Common myeloid progenitor, CD34-positive (primary cell): ENCODE data around the gene ZCCHC2.

ENCODE experiments used
- CTCF ChIA-PET: fragments of 350-600 bp; sonication (Branson Sonifier 250); formaldehyde crosslinking; loops from one replicate; lab custom pipeline; 2021; ENCODE audit warnings: antibody characterized with exemption; lab: Charles Lee
- POLR2A ChIA-PET: fragments of 350-600 bp; sonication (Branson Sonifier 250); formaldehyde crosslinking; loops from one replicate; lab custom pipeline; 2021; ENCODE audit warnings: antibody characterized with exemption; lab: Charles Lee
- DNase-seq, 3 donors: peaks; one replicate each; pipeline versions ENCODE4 v3.0.0 to v3.0.0-alpha.2; 2013
- H3K27ac ChIP-seq, 2 experiments: 1 replicate in 1 of 2; 2 replicates in 1 of 2; pipeline ENCODE4 v1.7.0; 2013; ENCODE audit warnings: inconsistent platforms in 2 of 2, low read length in 2 of 2, mild to moderate bottlenecking in 2 of 2, low read depth in 1 of 2, moderate library complexity in 1 of 2; ENCODE audit not compliant: severe bottlenecking in 2 of 2, insufficient read depth in 1 of 2, poor library complexity in 1 of 2
- H3K27me3 ChIP-seq, 5 experiments: replicated peaks in 2 of 5; 1 replicate in 3 of 5; 2 replicates in 2 of 5; pipeline versions ENCODE4 v1.6.1 to v1.7.0; 2013; ENCODE audit warnings: low read length in 4 of 5, mild to moderate bottlenecking in 2 of 5, moderate library complexity in 2 of 5, inconsistent platforms in 1 of 5; ENCODE audit not compliant: insufficient read depth in 5 of 5, control insufficient read depth in 4 of 5
- H3K36me3 ChIP-seq, 4 experiments: 1 replicate in 2 of 4; 2 replicates in 2 of 4; pipeline versions ENCODE4 v1.6.1 to v1.7.0; 2013; ENCODE audit warnings: low read length in 3 of 4, control low read depth in 1 of 4, mild to moderate bottlenecking in 1 of 4; ENCODE audit not compliant: control insufficient read depth in 4 of 4, insufficient read depth in 4 of 4
- H3K4me1 ChIP-seq, 4 experiments: 1 replicate in 3 of 4; 2 replicates in 1 of 4; pipeline versions ENCODE4 v1.6.1 to v1.7.1; 2013; ENCODE audit warnings: low read length in 3 of 4, mild to moderate bottlenecking in 3 of 4, control low read depth in 1 of 4, inconsistent platforms in 1 of 4, moderate library complexity in 1 of 4; ENCODE audit not compliant: control insufficient read depth in 4 of 4, insufficient read depth in 4 of 4; ENCODE audit errors: control extremely low read depth in 1 of 4
- H3K4me3 ChIP-seq, 7 experiments: 1 replicate in 4 of 7; 2 replicates in 3 of 7; pipeline versions ENCODE4 v1.5.1 to v1.7.0; 2013; ENCODE audit warnings: mild to moderate bottlenecking in 7 of 7, low read length in 6 of 7, moderate library complexity in 6 of 7, inconsistent platforms in 2 of 7, low read depth in 2 of 7, control low read depth in 1 of 7; ENCODE audit not compliant: insufficient read depth in 4 of 7, control insufficient read depth in 1 of 7; ENCODE audit errors: extremely low read depth in 1 of 7
- H3K9me3 ChIP-seq, 5 experiments: 1 replicate in 4 of 5; 2 replicates in 1 of 5; pipeline versions ENCODE4 v1.6.1 to v1.7.1; 2013; ENCODE audit warnings: low read length in 4 of 5, mild to moderate bottlenecking in 2 of 5, inconsistent platforms in 1 of 5, low read depth in 1 of 5, moderate library complexity in 1 of 5; ENCODE audit not compliant: control insufficient read depth in 4 of 5, insufficient read depth in 2 of 5; ENCODE audit errors: control extremely low read depth in 1 of 5
- WGBS: methylation state at CpG from one replicate; pipeline ENCODE4 v1.1.5; 2013; ENCODE audit not compliant: insufficient coverage; 5-methylcytosine and 5-hydroxymethylcytosine counted together

The ZCCHC2 gene

DNA sequence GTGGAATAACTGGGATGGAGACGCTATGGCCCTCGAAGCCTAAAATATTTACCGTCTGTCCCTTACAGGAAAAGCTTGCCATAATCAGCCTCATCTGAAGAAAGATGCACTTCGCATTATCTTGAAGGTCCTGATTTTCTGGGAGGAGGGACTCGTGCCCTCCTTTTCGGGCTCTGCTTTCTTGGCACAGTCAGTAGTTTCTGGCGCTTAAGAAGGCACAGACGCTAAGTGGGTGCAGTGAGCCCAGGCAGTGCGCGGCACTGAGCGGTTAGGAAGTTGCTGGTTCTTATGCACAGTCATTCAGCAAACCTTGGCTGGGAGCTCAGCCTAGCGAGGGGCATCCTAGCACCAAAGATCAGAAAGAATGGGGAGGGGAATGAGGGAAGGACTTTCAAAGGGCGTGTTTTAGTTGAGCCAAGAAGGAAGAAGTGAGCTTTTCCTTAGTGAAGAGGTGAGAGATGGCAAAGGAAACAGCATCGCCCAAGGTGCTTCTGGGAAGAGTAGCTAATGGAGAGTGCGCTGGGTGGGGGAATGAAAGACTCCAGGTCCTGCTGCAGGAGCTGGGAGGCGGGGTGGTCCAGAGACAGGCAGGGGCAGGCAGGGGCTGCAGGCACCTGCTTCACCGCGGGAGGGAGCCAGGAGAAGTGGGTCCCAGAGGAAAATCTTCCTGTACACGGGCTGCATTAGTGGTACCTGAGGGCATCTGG lies 64.1 kb downstream of the ZCCHC2 start:
- no peak overlapping the region for H3K4me3 ChIP-seq
- H3K36me3 ChIP-seq = peaks cover 0 to 3% (median 0%) of the 10 kb centered on the region in 4 experiments
- no peak overlapping the region for H3K27ac ChIP-seq
- WGBS = 96% methylated on average over 18 of the region's 19 CpGs
- H3K9me3 ChIP-seq = no peaks in the 10 kb centered on the region
- no peaks in the 10 kb centered on the region for H3K27me3 ChIP-seq
- peak in 2 of 3 donors; percentile 10 to 14 for DNase-seq
- CTCF ChIA-PET = interaction anchor here (0.6 to 4.6 kb wide), 27 partner anchors 9 to 755 kb away, joined by 3 to 34 read pairs (median 4); no protein-coding TSS in a partner anchor
- POLR2A ChIA-PET = no interaction called here
- peaks cover 0 to 22% (median 17%) of the 10 kb centered on the region in 4 experiments for H3K4me1 ChIP-seq

DNA sequence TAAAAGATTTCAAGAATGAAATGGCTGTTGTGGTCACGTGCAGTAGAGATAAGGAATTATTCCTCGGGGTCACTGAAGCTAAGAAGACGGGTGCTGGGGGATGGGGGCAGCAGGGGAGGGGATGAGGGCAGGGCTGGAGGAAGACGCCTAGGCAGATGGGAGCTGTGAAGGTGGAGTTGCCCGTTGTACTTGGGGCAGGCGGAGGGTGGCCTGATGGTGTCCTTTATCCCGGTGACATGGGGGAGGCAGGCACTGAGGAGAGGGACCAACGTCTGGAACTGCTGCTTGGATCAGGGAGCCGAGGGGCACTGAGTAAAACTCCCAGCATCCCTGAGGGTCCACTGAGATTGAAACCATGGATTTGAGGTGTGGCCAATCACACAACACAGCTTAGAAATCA lies 64.9 kb downstream of the ZCCHC2 start:
- CTCF ChIA-PET = interaction anchor here (0.9 to 4.6 kb wide), 12 partner anchors 10 to 398 kb away, joined by 3 to 34 read pairs (median 5); no protein-coding TSS in a partner anchor
- 95% methylated on average over 5 of the region's 9 CpGs for WGBS
- no peak overlapping the region for H3K4me3 ChIP-seq
- DNase-seq = no peak
- H3K9me3 ChIP-seq = peaks cover 0 to 2% (median 0%) of the 10 kb centered on the region in 5 experiments
- peaks cover 0 to 3% (median 0%) of the 10 kb centered on the region in 4 experiments for H3K36me3 ChIP-seq
- POLR2A ChIA-PET = no interaction called here
- H3K4me1 ChIP-seq = peaks cover 0 to 22% (median 17%) of the 10 kb centered on the region in 4 experiments
- no peaks in the 10 kb centered on the region for H3K27me3 ChIP-seq
- no peak overlapping the region for H3K27ac ChIP-seq

DNA sequence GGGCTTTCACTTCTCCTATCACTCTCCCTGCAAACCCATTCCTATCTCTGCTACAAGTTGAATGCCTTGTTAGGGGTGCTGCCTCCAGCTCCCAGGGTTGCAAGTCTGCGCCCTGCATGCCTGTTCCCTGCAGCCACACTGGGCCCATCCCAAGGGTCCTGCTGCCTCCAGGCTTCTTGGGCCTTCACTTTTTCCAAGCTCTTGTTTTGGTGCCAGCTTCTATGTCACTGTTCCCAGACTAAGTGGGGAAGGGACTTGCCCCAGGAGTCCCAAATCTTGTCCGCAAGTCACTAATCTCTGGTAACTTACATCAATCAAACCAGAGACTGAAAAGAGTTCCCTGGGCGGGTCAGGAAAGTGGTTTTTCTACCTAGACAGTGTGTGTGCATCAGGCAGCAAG lies 65.4 kb downstream of the ZCCHC2 start:
- Histone ChIP-seq H3K4me1 (peaks cover 0 to 22% (median 17%) of the 10 kb centered on the region in 4 experiments), H3K9me3 (peaks cover 0 to 7% (median 0%) of the 10 kb centered on the region in 5 experiments), H3K27me3 (no peaks in the 10 kb centered on the region), H3K27ac (no peak overlapping the region), H3K36me3 (peaks cover 0 to 3% (median 0%) of the 10 kb centered on the region in 4 experiments), H3K4me3 (no peak overlapping the region)
- ChIA-PET CTCF (interaction anchor here (1.4 to 4.6 kb wide), 6 partner anchors 10 to 393 kb away, joined by 4 to 34 read pairs (median 9); no protein-coding TSS in a partner anchor), POLR2A (no interaction called here)
- 96% methylated on average over 2 of the region's 3 CpGs for WGBS
- DNase-seq = no peak

DNA sequence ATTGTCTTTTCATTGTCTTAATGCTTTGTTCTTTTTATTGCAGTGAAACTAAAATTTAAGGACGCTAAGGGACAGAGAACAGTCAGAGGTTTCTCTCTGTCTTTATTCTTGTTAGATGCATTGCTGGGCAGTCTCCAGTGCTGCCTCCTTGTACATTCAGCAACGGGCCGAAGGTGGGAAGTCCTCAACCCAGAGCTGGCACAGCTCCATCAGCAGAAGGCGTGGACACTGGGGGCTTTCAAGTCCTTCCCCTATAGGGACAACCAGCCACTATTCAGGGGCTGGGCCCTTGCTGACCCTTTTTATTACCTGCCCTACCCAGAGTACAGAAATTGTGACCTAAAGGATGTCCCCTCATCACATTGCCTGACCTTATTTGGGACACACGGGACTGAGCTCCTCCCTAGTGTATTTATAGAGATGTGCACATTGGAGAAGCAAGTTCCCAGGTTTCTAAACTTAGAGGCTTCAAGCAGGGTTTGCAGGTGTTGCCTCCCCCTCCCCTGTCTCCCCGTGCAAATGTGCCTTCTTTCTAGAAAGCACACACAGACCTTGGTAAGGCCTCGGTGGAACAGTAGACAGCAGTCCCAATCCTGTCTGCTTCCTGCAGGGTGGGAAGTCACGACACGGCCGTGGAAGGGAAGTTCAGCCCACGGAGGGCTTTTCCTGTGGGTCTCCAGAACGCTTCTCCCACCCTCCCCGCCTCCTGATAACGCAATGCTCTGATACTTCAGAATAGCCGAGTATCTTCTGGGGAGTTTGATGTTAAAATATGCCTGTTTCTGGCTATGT lies 68.2 kb downstream of the ZCCHC2 start:
- Histone ChIP-seq H3K27ac (no peak overlapping the region), H3K4me3 (no peak overlapping the region), H3K36me3 (no peaks in the 10 kb centered on the region), H3K9me3 (peaks cover 0 to 7% (median 0%) of the 10 kb centered on the region in 5 experiments), H3K4me1 (peaks cover 0 to 8% (median 6%) of the 10 kb centered on the region in 4 experiments), H3K27me3 (peaks cover 0 to 13% (median 3%) of the 10 kb centered on the region in 5 experiments)
- no peak for DNase-seq
- 54% methylated on average over 13 of the region's 15 CpGs for WGBS
- ChIA-PET POLR2A (no interaction called here), CTCF (interaction anchor here (1.1 kb wide), 1 partner anchor 367 kb away, joined by 3 read pairs; no protein-coding TSS in a partner anchor)

DNA sequence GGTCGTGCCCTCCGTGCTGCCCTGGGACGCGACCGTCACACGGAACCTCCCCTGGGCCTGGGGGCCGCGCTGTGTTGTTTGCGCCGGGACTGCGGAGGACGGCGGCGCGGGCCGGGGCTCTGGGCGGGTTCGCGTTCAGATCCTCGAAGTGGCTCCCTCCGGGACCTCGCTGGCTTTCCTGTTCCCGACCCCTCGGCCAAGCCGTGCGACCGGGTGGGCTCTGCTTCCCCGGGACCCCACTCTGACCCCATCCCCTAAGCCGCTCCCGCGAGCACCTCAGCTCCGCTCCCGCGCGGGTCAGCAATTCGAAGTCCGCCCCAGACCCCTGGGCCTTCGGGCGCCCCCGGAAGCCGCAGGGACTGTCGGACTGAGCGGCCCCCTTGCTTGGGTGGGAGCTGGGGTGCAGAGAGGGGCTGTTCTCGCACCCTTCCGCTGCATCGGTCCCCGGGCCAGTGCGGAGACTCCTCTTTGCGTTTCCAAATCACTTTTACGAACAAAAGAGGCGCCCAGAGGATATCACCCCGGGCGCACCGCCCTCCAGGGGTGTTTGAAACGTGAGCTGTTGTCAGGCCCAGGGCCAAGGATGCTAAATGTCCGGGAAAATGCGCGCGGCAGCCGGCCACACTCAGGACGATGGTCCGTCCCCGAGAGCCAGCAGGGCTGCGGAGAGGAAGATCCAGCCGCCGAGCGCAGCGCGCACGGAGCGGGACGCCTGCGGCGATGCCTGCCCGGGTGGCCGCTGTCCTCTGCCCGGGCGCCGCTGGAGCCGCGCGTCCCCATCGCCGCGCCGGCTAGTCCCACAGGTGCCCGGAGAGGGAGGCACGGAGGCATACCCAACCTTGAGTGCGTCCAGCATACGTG lies 73.5 kb downstream of the ZCCHC2 start:
- CTCF ChIA-PET = interaction anchor here (0.8 to 2.8 kb wide), 2 partner anchors 10 to 12 kb away, joined by 3 to 13 read pairs; no protein-coding TSS in a partner anchor
- peaks cover 0 to 13% (median 0%) of the 10 kb centered on the region in 5 experiments for H3K9me3 ChIP-seq
- POLR2A ChIA-PET = no interaction called here
- H3K27me3 ChIP-seq = peaks cover 0 to 41% (median 14%) of the 10 kb centered on the region in 5 experiments
- peaks cover 0 to 15% (median 13%) of the 10 kb centered on the region in 4 experiments for H3K4me1 ChIP-seq
- 3% methylated on average over 55 of the region's 90 CpGs for WGBS
- H3K36me3 ChIP-seq = no peaks in the 10 kb centered on the region
- H3K4me3 ChIP-seq = peak overlapping the region; percentile 43 to 71 (median 58)
- peak in 2 of 3 donors; percentile 33 to 54 for DNase-seq
- H3K27ac ChIP-seq = no peak overlapping the region

DNA sequence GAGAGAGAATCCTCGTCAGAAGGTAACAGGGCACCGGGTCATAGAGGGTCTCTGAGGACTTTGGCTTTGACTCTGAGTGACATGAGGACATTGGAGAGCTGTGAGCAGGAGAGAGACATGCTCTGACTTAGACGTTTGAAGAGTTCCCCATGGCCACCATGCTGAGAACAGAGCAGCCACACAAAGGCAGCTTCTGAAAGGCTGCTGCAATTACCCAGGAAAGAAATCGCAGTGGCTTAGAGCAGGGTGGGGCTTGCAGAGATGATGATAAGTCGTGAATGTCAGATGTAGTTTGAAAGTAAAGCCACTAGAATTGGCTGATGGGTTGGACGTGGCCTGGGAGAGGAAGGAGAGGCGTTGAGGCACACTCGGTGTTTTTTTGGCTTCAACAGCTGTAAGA lies 79.0 kb downstream of the ZCCHC2 start:
- CTCF ChIA-PET = interaction anchor here (0.7 to 2.8 kb wide), 3 partner anchors 11 to 18 kb away, joined by 3 to 8 read pairs (median 8); no protein-coding TSS in a partner anchor
- 94% methylated on average over 7 of the region's 8 CpGs for WGBS
- H3K9me3 ChIP-seq = peaks cover 0 to 6% (median 0%) of the 10 kb centered on the region in 5 experiments
- H3K36me3 ChIP-seq = no peaks in the 10 kb centered on the region
- no peak overlapping the region for H3K4me3 ChIP-seq
- POLR2A ChIA-PET = no interaction called here
- H3K27ac ChIP-seq = no peak overlapping the region
- H3K4me1 ChIP-seq = peaks cover 0 to 5% (median 1%) of the 10 kb centered on the region in 4 experiments
- no peak for DNase-seq
- H3K27me3 ChIP-seq = peaks cover 0 to 21% (median 4%) of the 10 kb centered on the region in 5 experiments
